T-helper 17 cell (primary cell): ENCODE measurements around the gene NAALADL2. TPM values are rescaled to one million over a fixed set of nuclear protein-coding genes. Genes with fewer than 3 reads are reported as not detected.

Source experiments
- ATAC-seq: fragments of 150-1000 bp; cut with Tn5 transposase; 2 replicates; pipeline ENCODE4 v1.10.0; 2021; ENCODE audit warnings: mild to moderate bottlenecking, moderate library complexity
- DNase-seq, 3 donors: peaks; one replicate each; pipeline versions ENCODE4 v3.0.0 to v3.0.0-alpha.2; 2020 to 2021
- H3K9me3 ChIP-seq: one replicate; pipeline ENCODE4 v1.7.0; 2013; ENCODE audit warnings: low read length, mild to moderate bottlenecking; ENCODE audit not compliant: control insufficient read depth, poor library complexity, severe bottlenecking
- H3K27ac Mint-ChIP-seq: one replicate; pipeline ENCODE4 v1.8.0; 2022; ENCODE audit warnings: mild to moderate bottlenecking, moderate library complexity, mixed read lengths
- H3K27me3 Mint-ChIP-seq: one replicate; pipeline ENCODE4 v1.8.0; 2022; ENCODE audit warnings: mixed read lengths
- H3K36me3 Mint-ChIP-seq: one replicate; pipeline ENCODE4 v1.8.0; 2022; ENCODE audit warnings: low read depth, mixed read lengths
- H3K4me1 Mint-ChIP-seq: one replicate; pipeline ENCODE4 v1.8.0; 2022; ENCODE audit warnings: mild to moderate bottlenecking, mixed read lengths
- H3K4me3 Mint-ChIP-seq: one replicate; pipeline ENCODE4 v1.8.0; 2022; ENCODE audit warnings: mild to moderate bottlenecking, moderate library complexity, mixed read lengths
- total RNA-seq, 4 donors: library from RNA in 2 of 4; stranded (reverse) in 2 of 4; gene quantifications; one replicate each; pipeline ENCODE4 v1.2.3 and lab custom pipeline; 2022 to 2026

Gene NAALADL2
- total RNA-seq (not detected), total RNA-seq (lab: John Stamatoyannopoulos, UW) (0 to 0.08 reads per million in 2 donors)

DNA sequence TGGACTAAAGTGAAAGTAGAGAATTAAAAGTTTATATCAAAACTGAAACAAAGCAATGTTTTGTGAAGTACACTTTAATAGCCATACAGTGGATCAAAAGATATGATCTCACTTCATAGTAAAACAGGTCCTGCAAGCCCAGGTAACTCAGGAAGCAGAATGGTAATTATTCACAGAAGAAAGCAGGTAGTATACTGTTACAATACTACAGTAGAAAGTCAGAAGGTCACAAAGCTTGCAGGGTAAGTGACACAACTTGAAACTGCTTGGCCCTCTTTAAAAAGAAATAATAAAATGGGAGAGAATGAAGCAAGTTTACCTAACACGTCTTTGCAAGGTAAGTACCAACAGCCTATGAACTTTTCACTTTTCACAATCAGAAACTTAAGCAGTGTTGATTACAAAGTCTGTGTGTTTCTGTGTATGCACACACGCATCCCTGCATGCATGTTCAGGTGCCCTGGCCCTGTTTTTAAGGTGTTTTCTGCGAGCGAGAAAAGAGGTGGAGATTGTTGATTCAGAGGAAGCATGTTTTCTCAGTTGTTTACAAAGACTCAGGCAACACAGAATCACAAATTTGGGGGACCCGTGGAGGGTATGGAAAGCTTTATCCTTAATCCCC lies at the start of gene NAALADL2:
Gene NAALADL2 (plus strand): TSS at position 221 of the 622 bp plus-strand sequence.
- ATAC-seq = no peak
- no peak within 1 kb of the TSS for H3K4me3 Mint-ChIP-seq
- DNase-seq = no peak
- H3K36me3 Mint-ChIP-seq = no peaks in the 10 kb centered on the region
- H3K27ac Mint-ChIP-seq = no peak within 1 kb of the TSS
- H3K9me3 ChIP-seq = no peaks in the 10 kb centered on the region
- no peaks in the 10 kb centered on the region for H3K27me3 Mint-ChIP-seq
- no peaks in the 10 kb centered on the region for H3K4me1 Mint-ChIP-seq

DNA sequence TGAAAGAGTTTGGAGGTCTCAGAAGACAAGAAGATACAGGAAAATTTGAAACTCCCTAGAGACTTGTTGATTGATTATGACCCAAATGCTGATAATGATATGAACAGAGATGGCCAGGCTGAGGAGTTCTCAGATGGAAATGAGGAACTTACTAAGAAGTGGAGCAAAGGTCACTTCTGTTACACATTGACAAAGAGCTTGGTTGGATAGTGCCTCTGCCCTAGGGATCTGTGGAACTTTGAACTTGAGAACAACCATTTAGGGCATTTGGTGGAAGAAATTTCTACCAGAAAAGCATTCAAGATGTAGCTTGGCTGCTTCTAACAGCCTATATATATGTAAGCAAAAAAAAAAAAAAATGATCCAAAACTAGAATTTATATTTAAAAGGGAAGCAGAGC lies 48.9 kb upstream of the NAALADL2 start:
- no peaks in the 10 kb centered on the region for H3K27me3 Mint-ChIP-seq
- H3K36me3 Mint-ChIP-seq = no peaks in the 10 kb centered on the region

DNA sequence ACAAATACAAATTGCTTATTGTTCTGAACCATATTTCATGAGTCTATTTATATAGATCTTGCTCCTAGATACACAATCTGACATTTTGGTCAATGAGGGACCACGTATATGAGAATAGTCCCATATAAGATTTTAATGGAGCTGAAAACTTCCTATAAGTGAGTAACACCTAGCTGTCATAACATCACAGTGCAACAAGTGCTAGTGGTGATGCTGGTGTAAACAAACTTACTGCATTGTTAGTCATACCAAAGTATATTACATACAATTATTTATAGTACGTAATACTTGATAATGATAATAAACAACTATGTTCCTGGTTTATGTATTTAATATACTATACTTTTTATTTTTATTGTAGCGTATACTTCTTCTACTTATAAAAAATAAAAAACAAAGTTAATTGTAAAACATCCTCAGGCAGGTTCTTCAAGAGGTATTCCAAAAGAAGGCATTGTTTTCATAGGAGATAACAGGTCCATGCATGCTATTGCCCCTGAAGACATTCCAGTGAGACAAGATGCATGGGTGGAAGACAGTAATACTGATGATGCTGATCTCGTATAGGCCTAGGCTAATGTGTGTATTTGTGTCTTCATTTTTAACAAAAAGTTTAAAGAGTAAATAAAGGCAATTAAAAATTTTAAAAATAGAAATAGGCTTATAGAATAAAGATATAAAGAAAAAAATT lies 46.8 kb upstream of the NAALADL2 start:
- Mint-ChIP-seq H3K27me3 (no peaks in the 10 kb centered on the region), H3K36me3 (no peaks in the 10 kb centered on the region), H3K27ac (no peak overlapping the region), H3K4me1 (no peaks in the 10 kb centered on the region), H3K4me3 (no peak overlapping the region)
- DNase-seq (no peak), ATAC-seq (no peak)
- H3K9me3 ChIP-seq = no peaks in the 10 kb centered on the region

More for the DNA sequence above, 48.9 kb upstream of the NAALADL2 start:
- ATAC-seq (no peak), DNase-seq (no peak)
- Mint-ChIP-seq H3K4me1 (no peaks in the 10 kb centered on the region), H3K4me3 (no peak overlapping the region), H3K27ac (no peak overlapping the region)
- H3K9me3 ChIP-seq = no peaks in the 10 kb centered on the region

DNA sequence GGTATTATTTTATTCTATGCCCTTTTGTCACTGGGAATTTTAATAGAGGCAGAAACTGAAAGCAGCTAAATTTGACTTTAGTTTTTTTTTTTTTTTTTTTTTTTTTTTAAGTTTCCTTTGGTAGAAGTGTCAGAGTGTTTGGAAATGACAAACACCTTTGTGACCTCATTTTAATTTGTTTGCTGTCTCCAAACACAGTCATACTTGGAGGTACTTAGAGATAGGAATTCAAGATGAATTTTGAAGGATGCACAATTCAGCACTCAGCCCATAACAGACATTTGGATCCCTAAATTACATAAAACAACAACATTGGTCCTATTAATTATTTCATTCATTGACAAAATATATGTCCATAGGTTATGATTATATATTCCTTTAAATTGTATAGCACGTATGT lies 43.4 kb upstream of the NAALADL2 start:
- Mint-ChIP-seq H3K27me3 (no peaks in the 10 kb centered on the region), H3K27ac (no peak overlapping the region), H3K4me3 (no peak overlapping the region), H3K4me1 (no peaks in the 10 kb centered on the region), H3K36me3 (no peaks in the 10 kb centered on the region)
- DNase-seq = no peak
- no peak for ATAC-seq
- no peaks in the 10 kb centered on the region for H3K9me3 ChIP-seq

DNA sequence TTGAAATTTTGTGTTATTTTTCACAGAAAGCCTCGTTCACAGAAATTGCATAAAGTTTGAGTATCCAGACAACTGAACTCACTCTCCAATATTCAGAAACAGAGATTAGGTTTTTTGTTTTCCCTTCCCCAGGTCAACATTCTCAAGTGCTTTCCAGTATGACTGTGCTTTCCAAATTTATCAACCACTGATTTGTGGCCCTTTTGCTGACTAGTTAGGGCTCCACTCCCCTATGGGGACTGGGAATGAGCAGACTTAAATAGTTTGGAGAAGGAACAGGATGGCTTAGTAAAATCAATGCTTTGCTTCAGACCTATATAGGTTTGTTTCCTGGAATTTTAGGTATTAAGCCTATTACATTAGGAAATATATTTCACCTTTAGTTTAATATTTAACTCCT lies 38.2 kb upstream of the NAALADL2 start:
- no peaks in the 10 kb centered on the region for H3K4me1 Mint-ChIP-seq
- H3K4me3 Mint-ChIP-seq = no peak overlapping the region
- no peaks in the 10 kb centered on the region for H3K27me3 Mint-ChIP-seq
- no peaks in the 10 kb centered on the region for H3K9me3 ChIP-seq
- no peaks in the 10 kb centered on the region for H3K36me3 Mint-ChIP-seq
- ATAC-seq = no peak
- no peak for DNase-seq
- no peak overlapping the region for H3K27ac Mint-ChIP-seq

DNA sequence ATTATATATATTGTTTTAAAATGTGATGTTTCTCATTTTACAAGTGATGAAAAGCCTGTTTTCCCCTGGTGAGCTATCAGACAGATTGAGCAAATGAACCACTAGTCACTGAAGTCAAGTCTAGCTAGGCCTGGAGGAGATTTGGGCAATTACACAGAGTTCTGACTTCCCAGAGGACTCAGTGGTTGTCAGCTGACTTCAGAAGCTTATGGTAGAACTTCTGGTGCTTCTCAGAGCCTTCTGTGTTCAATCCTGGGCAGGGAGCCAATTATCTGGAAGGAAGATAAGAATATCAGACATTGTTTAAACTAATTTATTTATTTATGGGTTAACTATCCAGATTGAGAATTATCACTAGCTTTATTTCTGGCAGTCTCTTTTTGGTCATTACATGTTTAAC lies 37.7 kb upstream of the NAALADL2 start:
- Mint-ChIP-seq H3K4me1 (no peaks in the 10 kb centered on the region), H3K27ac (no peak overlapping the region), H3K4me3 (no peak overlapping the region), H3K27me3 (no peaks in the 10 kb centered on the region), H3K36me3 (no peaks in the 10 kb centered on the region)
- H3K9me3 ChIP-seq = no peaks in the 10 kb centered on the region
- ATAC-seq (no peak), DNase-seq (no peak)

DNA sequence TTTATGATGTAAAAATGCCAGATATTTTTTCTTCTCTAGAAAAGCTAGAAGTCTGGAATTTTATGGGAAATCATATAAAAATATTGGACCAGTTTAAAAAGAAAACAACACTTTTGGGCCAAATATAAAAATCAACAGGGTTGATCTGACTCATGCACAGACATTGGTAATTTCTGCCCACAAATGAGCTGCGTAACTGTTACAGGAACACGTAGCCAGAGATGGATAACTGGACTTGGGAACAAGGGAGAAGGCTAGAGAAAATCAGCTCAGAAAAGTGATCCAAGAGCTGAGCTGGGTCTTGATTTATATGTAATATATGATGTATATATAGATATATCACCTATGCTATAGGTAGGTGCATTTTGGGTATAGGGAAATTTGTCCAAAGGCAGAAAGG lies 36.8 kb upstream of the NAALADL2 start:
- DNase-seq (no peak), ATAC-seq (no peak)
- H3K27me3 Mint-ChIP-seq = no peaks in the 10 kb centered on the region
- no peaks in the 10 kb centered on the region for H3K36me3 Mint-ChIP-seq
- no peaks in the 10 kb centered on the region for H3K4me1 Mint-ChIP-seq
- no peak overlapping the region for H3K4me3 Mint-ChIP-seq
- no peaks in the 10 kb centered on the region for H3K9me3 ChIP-seq
- H3K27ac Mint-ChIP-seq = no peak overlapping the region

DNA sequence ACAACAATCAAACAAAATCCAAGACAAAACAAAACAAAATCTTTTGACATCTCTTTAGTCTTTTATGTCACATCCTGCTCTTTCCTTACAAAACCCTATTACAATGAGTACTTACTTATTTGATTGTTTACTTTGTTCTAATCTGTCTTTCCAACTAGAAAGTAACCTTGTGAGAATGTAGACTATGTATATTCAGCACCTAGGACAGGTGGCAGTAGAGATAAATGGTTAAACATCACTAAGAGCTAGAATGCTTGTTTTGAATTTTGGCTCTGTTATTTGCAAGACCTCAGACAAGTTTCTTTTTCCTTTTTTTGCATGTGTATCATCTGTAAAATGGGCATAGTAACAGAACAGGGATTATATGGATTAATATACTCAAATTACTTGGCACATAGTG lies 33.1 kb upstream of the NAALADL2 start:
- no peaks in the 10 kb centered on the region for H3K36me3 Mint-ChIP-seq
- H3K27ac Mint-ChIP-seq = no peak overlapping the region
- H3K4me1 Mint-ChIP-seq = no peaks in the 10 kb centered on the region
- H3K27me3 Mint-ChIP-seq = no peaks in the 10 kb centered on the region
- no peak for DNase-seq
- H3K4me3 Mint-ChIP-seq = no peak overlapping the region
- no peaks in the 10 kb centered on the region for H3K9me3 ChIP-seq
- ATAC-seq = no peak

DNA sequence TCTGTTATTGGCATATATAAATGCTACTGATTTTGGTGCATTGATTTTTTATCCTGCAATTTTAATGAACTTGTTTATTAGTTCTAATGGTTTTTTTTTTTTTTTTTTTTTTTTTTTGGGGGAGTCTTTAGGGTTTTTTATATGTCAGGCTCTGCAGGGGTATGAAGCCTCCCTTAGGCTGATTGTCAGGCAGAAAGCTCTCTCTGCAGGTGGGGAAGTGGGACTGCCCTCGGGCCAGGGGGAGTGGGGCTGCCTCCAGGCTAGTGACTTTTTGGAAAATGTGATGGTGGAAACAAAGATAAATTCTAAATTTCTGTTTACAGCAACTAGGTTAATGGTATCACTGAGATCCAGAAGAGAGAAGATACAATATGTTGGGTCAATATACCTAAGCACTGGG lies 14.4 kb upstream of the NAALADL2 start:
- Mint-ChIP-seq H3K4me1 (no peaks in the 10 kb centered on the region), H3K4me3 (no peak overlapping the region), H3K36me3 (no peaks in the 10 kb centered on the region), H3K27me3 (no peaks in the 10 kb centered on the region), H3K27ac (no peak overlapping the region)
- ATAC-seq = no peak
- H3K9me3 ChIP-seq = no peaks in the 10 kb centered on the region
- no peak for DNase-seq

DNA sequence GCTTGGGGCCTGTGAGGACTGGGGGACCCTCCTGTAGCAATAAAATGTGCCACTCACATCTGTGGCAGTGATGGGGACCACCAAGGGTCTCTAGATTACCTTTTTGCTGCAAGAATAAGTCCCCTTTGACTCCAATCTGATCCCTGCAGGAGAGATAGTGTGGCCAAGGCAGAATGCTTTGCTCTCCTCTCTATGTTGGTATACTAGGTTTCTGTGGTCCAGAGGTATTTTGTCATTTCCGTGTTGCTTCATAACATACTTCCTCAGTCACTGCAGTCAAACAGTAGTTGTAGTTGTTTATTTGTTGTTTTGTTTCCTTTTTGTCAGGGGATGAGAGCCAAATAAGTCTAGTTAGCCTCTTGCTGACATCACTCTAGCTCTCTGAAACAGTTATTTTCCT lies 13.1 kb upstream of the NAALADL2 start:
- Mint-ChIP-seq H3K4me3 (no peak overlapping the region), H3K27ac (no peak overlapping the region), H3K4me1 (no peaks in the 10 kb centered on the region), H3K27me3 (no peaks in the 10 kb centered on the region), H3K36me3 (no peaks in the 10 kb centered on the region)
- ATAC-seq (no peak), DNase-seq (no peak)
- H3K9me3 ChIP-seq = no peaks in the 10 kb centered on the region

DNA sequence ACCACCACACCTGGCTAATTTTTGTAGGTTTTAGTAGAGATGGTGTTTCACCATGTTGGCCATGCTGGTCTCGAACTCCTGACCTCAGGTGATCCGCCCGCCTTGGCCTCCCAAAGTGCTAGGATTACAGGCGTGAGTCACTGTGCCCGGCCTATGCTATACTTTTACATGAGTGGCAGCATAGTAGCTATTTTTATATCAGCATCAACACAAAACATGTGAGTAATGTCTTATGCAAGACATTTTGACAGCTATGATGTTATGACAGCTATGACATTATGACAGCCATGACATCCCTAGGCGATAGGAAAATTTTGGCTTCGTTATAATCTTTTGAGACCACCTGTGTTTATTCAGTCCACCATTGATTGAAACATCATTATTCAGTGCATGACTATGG lies 4.1 kb upstream of the NAALADL2 start:
- H3K36me3 Mint-ChIP-seq = no peaks in the 10 kb centered on the region
- no peak for DNase-seq
- no peaks in the 10 kb centered on the region for H3K4me1 Mint-ChIP-seq

DNA sequence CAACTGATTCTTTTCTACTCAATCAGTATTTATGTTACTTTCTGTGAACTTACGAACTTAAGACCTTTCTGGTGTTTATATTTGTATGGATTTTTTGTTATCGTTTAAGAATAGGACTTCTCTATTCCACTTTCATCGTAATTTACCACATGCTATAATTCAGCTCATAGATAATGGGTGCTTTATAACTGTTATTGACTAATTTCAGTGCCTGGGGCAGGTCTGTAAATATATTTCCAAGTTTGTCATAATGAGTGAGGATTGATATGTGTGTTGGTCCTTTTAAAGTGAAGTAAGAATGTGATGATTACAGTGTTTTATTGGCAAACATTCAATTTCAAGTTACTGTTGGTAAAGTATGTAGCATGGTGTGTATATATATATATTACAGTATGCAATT lies 1.8 kb upstream of the NAALADL2 start:
- ATAC-seq (no peak), DNase-seq (no peak)
- no peaks in the 10 kb centered on the region for H3K4me1 Mint-ChIP-seq
- H3K27ac Mint-ChIP-seq = no peak overlapping the region
- no peaks in the 10 kb centered on the region for H3K36me3 Mint-ChIP-seq
- no peak overlapping the region for H3K4me3 Mint-ChIP-seq
- no peaks in the 10 kb centered on the region for H3K27me3 Mint-ChIP-seq
- H3K9me3 ChIP-seq = no peaks in the 10 kb centered on the region

More for the DNA sequence above, 4.1 kb upstream of the NAALADL2 start:
- no peak overlapping the region for H3K27ac Mint-ChIP-seq
- H3K27me3 Mint-ChIP-seq = no peaks in the 10 kb centered on the region
- no peaks in the 10 kb centered on the region for H3K9me3 ChIP-seq
- ATAC-seq = no peak
- H3K4me3 Mint-ChIP-seq = no peak overlapping the region

DNA sequence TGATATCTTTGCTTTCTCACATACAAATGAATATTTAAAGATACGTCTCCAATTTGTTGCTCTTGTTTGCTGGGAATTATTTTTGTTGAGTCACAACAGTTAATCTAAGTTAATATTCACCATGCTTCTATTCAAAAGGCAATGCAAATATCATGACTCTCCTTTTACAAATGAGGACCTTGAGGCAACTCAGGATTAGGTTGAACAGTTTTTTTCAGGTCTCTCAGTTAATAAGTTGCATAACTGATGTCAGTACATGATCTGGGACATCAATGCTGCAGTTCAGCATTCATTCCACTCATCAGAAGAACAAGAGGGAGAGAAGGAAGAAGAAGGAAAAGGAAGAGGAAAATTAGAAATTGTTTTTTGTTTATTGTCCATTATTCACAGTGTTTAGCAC lies 781 bp upstream of the NAALADL2 start:
- H3K27me3 Mint-ChIP-seq = no peaks in the 10 kb centered on the region
- H3K4me3 Mint-ChIP-seq = no peak overlapping the region

DNA sequence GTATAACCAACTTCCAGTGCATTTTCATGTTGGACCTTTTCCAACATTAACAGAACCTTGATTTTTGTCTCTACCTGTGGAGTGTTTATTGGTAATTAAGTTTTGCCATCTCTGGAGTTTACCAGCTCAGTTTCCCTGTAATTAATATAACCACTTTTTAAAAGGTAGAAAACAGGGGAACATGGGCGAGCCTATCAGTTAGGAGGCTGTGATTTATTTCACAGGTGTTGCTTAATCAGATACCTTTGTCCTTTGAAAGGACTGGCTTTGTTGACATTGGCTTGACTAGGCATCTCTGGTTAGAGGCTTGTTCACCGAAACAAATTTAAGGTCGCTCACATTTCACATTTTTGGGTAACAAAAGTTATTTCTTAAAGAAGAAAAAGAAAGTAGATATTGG lies 622 bp downstream of the NAALADL2 start:
- Mint-ChIP-seq H3K27me3 (no peaks in the 10 kb centered on the region), H3K4me3 (no peak overlapping the region), H3K27ac (no peak overlapping the region), H3K4me1 (no peaks in the 10 kb centered on the region), H3K36me3 (no peaks in the 10 kb centered on the region)
- DNase-seq (no peak), ATAC-seq (no peak)
- no peaks in the 10 kb centered on the region for H3K9me3 ChIP-seq

More for the DNA sequence above, 781 bp upstream of the NAALADL2 start:
- no peaks in the 10 kb centered on the region for H3K36me3 Mint-ChIP-seq
- ATAC-seq = no peak
- H3K4me1 Mint-ChIP-seq = no peaks in the 10 kb centered on the region
- H3K27ac Mint-ChIP-seq = no peak overlapping the region
- DNase-seq = no peak
- H3K9me3 ChIP-seq = no peaks in the 10 kb centered on the region
